ENCODE results near the gene DNASE1L1.

DNASE1L1 gene

GRCh38 chrX:154374313-154375155, 34.5 kb downstream of the DNASE1L1 start, which contains the start of gene FLNA:
Gene FLNA (minus strand): TSS chrX:154374634. CDS start chrX:154371245, 3,389 bp downstream.
- no peak within 1 kb of the TSS for H4K8ac ChIP-seq (ENCODE audit: low read depth, low read length)
- H2BK120ac ChIP-seq (ENCODE audit: low read depth, low read length) = no peak within 1 kb of the TSS
- H3K4me1 ChIP-seq (ENCODE audit: control insufficient read depth in 2 of 2, insufficient read depth in 1 of 2, low read depth in 1 of 2, low read length in 2 of 2) = peaks cover 8 to 13% of the 10 kb centered on the region in 2 donors
- no peak for DNase-seq (ENCODE audit: low spot score)
- no peak within 1 kb of the TSS for H3K4ac ChIP-seq (ENCODE audit: low read length)
- no peak within 1 kb of the TSS for H3K14ac ChIP-seq (ENCODE audit: low read length)
- no peak within 1 kb of the TSS for H3K27ac ChIP-seq (replicated peaks; ENCODE audit: low read length)
- WGBS, 2 donors (ENCODE audit: extremely low coverage in 2 of 2, insufficient read length in 2 of 2, insufficient replicate concordance in 1 of 2) = no CpG with 5 or more reads among the region's 95 CpGs
- H2BK15ac ChIP-seq (ENCODE audit: low read length) = peak within 1 kb of the TSS; percentile 37
- peak within 1 kb of the TSS; percentile 56 for H3K4me2 ChIP-seq (ENCODE audit: insufficient read depth, low read length, poor library complexity, severe bottlenecking)
- H3K9ac ChIP-seq (ENCODE audit: low read depth, low read length, poor library complexity) = peak within 1 kb of the TSS; percentile 60
- peaks cover 4% of the 10 kb centered on the region for H3K79me1 ChIP-seq (ENCODE audit: low read depth, low read length)
- peak within 1 kb of the TSS; percentile 45 for H2AK5ac ChIP-seq (ENCODE audit: low read depth, low read length)
- no peaks in the 10 kb centered on the region for H3K9me3 ChIP-seq (replicated peaks in 1 of 2; ENCODE audit: control insufficient read depth in 2 of 2, insufficient read depth in 1 of 2, low read depth in 1 of 2, low read length in 2 of 2)
- peaks cover 0 to 4% of the 10 kb centered on the region in 2 donors for H3K36me3 ChIP-seq (replicated peaks in 1 of 2; ENCODE audit: control insufficient read depth in 2 of 2, insufficient read depth in 2 of 2, low read length in 2 of 2)
- H2BK12ac ChIP-seq (ENCODE audit: low read length) = no peak within 1 kb of the TSS
- H3K27me3 ChIP-seq (ENCODE audit: control insufficient read depth in 3 of 3, insufficient read depth in 3 of 3, low read depth in 1 of 3, low read length in 3 of 3) = no peaks in the 10 kb centered on the region
- H2BK5ac ChIP-seq (ENCODE audit: low read length) = no peak within 1 kb of the TSS
- no peak within 1 kb of the TSS for H3K23ac ChIP-seq (ENCODE audit: low read depth, low read length, poor library complexity)
- peak within 1 kb of the TSS; percentile 78 for H3K18ac ChIP-seq (ENCODE audit: low read length)
- H2AFZ ChIP-seq (ENCODE audit: low read length) = peak within 1 kb of the TSS; percentile 43
- H3K4me3 ChIP-seq (ENCODE audit: low read length in 2 of 2) = peak within 1 kb of the TSS; percentile 15 to 71
- no peak within 1 kb of the TSS for H4K91ac ChIP-seq (ENCODE audit: low read depth, low read length, poor library complexity)

- Histone ChIP-seq H2BK12ac (ENCODE audit: low read length) (no peak overlapping the region), H2AFZ (ENCODE audit: low read length) (peak overlapping the region; percentile 43), H3K4me3 (ENCODE audit: low read length in 2 of 2) (peak overlapping the region; percentile 15 to 71), H4K91ac (ENCODE audit: low read depth, low read length, poor library complexity) (no peak overlapping the region), H2BK120ac (ENCODE audit: low read depth, low read length) (no peak overlapping the region), H3K18ac (ENCODE audit: low read length) (peak overlapping the region; percentile 78), H3K4ac (ENCODE audit: low read length) (no peak overlapping the region), H2AK5ac (ENCODE audit: low read depth, low read length) (peak overlapping the region; percentile 45), H3K27me3 (ENCODE audit: control insufficient read depth in 3 of 3, insufficient read depth in 3 of 3, low read depth in 1 of 3, low read length in 3 of 3) (no peaks in the 10 kb centered on the region), H3K14ac (ENCODE audit: low read length) (no peak overlapping the region), H2BK15ac (ENCODE audit: low read length) (peak overlapping the region; percentile 37), H3K9ac (ENCODE audit: low read depth, low read length, poor library complexity) (no peak overlapping the region), H3K27ac (replicated peaks; ENCODE audit: low read length) (no peak overlapping the region), H3K4me1 (ENCODE audit: control insufficient read depth in 2 of 2, insufficient read depth in 1 of 2, low read depth in 1 of 2, low read length in 2 of 2) (peaks cover 8 to 13% of the 10 kb centered on the region in 2 donors), H3K4me2 (ENCODE audit: insufficient read depth, low read length, poor library complexity, severe bottlenecking) (peak overlapping the region; percentile 56), H4K8ac (ENCODE audit: low read depth, low read length) (no peak overlapping the region), H3K79me1 (ENCODE audit: low read depth, low read length) (peaks cover 5% of the 10 kb centered on the region), H3K9me3 (replicated peaks in 1 of 2; ENCODE audit: control insufficient read depth in 2 of 2, insufficient read depth in 1 of 2, low read depth in 1 of 2, low read length in 2 of 2) (no peaks in the 10 kb centered on the region), H2BK5ac (ENCODE audit: low read length) (no peak overlapping the region), H3K23ac (ENCODE audit: low read depth, low read length, poor library complexity) (no peak overlapping the region), H3K36me3 (replicated peaks in 1 of 2; ENCODE audit: control insufficient read depth in 2 of 2, insufficient read depth in 2 of 2, low read length in 2 of 2) (peaks cover 0 to 10% of the 10 kb centered on the region in 2 donors)
- DNase-seq (ENCODE audit: low spot score) = no peak
- WGBS, 2 donors (ENCODE audit: extremely low coverage in 2 of 2, insufficient read length in 2 of 2, insufficient replicate concordance in 1 of 2) = no CpG with 5 or more reads among the region's 23 CpGs
These were observed 35.4 kb downstream of the DNASE1L1 start for GRCh38 chrX:154373340-154374306.

GRCh38 chrX:154372612-154373022, 36.4 kb downstream of the DNASE1L1 start:
- Histone ChIP-seq H4K8ac (ENCODE audit: low read depth, low read length) (no peak overlapping the region), H2BK12ac (ENCODE audit: low read length) (no peak overlapping the region), H3K14ac (ENCODE audit: low read length) (no peak overlapping the region), H2BK120ac (ENCODE audit: low read depth, low read length) (no peak overlapping the region), H3K4me3 (ENCODE audit: low read length in 2 of 2) (no peak overlapping the region), H2AK5ac (ENCODE audit: low read depth, low read length) (no peak overlapping the region), H3K23ac (ENCODE audit: low read depth, low read length, poor library complexity) (no peak overlapping the region), H3K79me1 (ENCODE audit: low read depth, low read length) (peaks cover 5% of the 10 kb centered on the region), H2AFZ (ENCODE audit: low read length) (no peak overlapping the region), H3K4ac (ENCODE audit: low read length) (no peak overlapping the region), H2BK5ac (ENCODE audit: low read length) (no peak overlapping the region), H3K36me3 (replicated peaks in 1 of 2; ENCODE audit: control insufficient read depth in 2 of 2, insufficient read depth in 2 of 2, low read length in 2 of 2) (peaks cover 3 to 20% of the 10 kb centered on the region in 2 donors), H3K4me1 (ENCODE audit: control insufficient read depth in 2 of 2, insufficient read depth in 1 of 2, low read depth in 1 of 2, low read length in 2 of 2) (peaks cover 5 to 15% of the 10 kb centered on the region in 2 donors), H3K9ac (ENCODE audit: low read depth, low read length, poor library complexity) (no peak overlapping the region), H3K27ac (replicated peaks; ENCODE audit: low read length) (no peak overlapping the region), H3K4me2 (ENCODE audit: insufficient read depth, low read length, poor library complexity, severe bottlenecking) (peak overlapping the region; percentile 25), H2BK15ac (ENCODE audit: low read length) (peak overlapping the region; percentile 16), H3K18ac (ENCODE audit: low read length) (no peak overlapping the region), H3K27me3 (ENCODE audit: control insufficient read depth in 3 of 3, insufficient read depth in 3 of 3, low read depth in 1 of 3, low read length in 3 of 3) (no peaks in the 10 kb centered on the region), H4K91ac (ENCODE audit: low read depth, low read length, poor library complexity) (no peak overlapping the region), H3K9me3 (replicated peaks in 1 of 2; ENCODE audit: control insufficient read depth in 2 of 2, insufficient read depth in 1 of 2, low read depth in 1 of 2, low read length in 2 of 2) (no peaks in the 10 kb centered on the region)
- no peak for DNase-seq (ENCODE audit: low spot score)
- WGBS, 2 donors (ENCODE audit: extremely low coverage in 2 of 2, insufficient read length in 2 of 2, insufficient replicate concordance in 1 of 2) = no CpG with 5 or more reads among the region's 5 CpGs
